Activated T-cell treated with anti-CD3 and anti-CD28 coated beads, Interleukin-2, amount 50 U/mL, for 4 hours (primary cell): ENCODE measurements around the gene CFAP44. TPM values are rescaled to one million over a fixed set of nuclear protein-coding genes. Genes with fewer than 3 reads are reported as not detected.

Experiments
- ATAC-seq, 2 donors: fragments of 200-7000 bp; cut with Tn5 transposase; one replicate each; pipeline ENCODE4 v1.10.0; 2021
- DNase-seq: peaks from one replicate; pipeline ENCODE4 v3.0.0-alpha.2; 2020
- H3K27me3 Mint-ChIP-seq: one replicate; pipeline ENCODE4 v1.8.0; 2021; ENCODE audit warnings: low read depth, mixed read lengths
- H3K36me3 Mint-ChIP-seq: one replicate; pipeline ENCODE4 v1.8.0; 2022; ENCODE audit warnings: mixed read lengths; ENCODE audit not compliant: insufficient read depth
- H3K4me1 Mint-ChIP-seq: one replicate; pipeline ENCODE4 v1.8.0; 2021; ENCODE audit warnings: low read depth, mixed read lengths
- H3K4me3 Mint-ChIP-seq: one replicate; pipeline ENCODE4 v1.8.0; 2021; ENCODE audit warnings: mild to moderate bottlenecking, moderate library complexity, mixed read lengths
- H3K9me3 Mint-ChIP-seq: one replicate; pipeline ENCODE4 v1.8.0; 2021; ENCODE audit warnings: mixed read lengths
- total RNA-seq, 3 donors: library from RNA; stranded (reverse); gene quantifications; one replicate each; pipeline ENCODE4 v1.2.1, GENCODE V29; 2021

CFAP44 gene
- total RNA-seq, 3 donors from 2014 or later: 1.8 to 4.4 (median 3.4) TPM

DNA sequence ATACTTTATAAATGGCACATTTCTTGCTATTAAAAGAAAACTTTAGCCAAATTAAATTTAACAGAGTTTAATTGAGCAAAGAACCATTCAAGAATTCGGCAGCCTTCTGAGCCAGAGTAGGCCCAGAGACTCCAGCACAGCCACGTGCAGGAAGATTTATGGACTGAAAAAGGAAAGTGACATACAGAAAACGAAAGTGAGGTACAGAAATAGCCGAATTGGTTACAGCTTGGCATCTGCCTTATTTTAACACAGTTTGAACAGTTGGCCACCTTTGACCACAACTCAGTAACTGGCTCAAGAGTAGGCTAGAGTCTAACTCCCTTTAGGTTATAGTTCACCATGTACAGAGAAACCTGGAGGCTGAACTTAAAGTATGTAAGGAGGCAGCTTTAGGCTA lies 17.6 kb downstream of the CFAP44 start:
- ATAC-seq (no peak), DNase-seq (no peak)
- Mint-ChIP-seq H3K36me3 (peaks cover 60% of the 10 kb centered on the region), H3K27me3 (no peaks in the 10 kb centered on the region), H3K4me1 (no peaks in the 10 kb centered on the region), H3K9me3 (peaks cover 30% of the 10 kb centered on the region), H3K4me3 (no peak overlapping the region)

DNA sequence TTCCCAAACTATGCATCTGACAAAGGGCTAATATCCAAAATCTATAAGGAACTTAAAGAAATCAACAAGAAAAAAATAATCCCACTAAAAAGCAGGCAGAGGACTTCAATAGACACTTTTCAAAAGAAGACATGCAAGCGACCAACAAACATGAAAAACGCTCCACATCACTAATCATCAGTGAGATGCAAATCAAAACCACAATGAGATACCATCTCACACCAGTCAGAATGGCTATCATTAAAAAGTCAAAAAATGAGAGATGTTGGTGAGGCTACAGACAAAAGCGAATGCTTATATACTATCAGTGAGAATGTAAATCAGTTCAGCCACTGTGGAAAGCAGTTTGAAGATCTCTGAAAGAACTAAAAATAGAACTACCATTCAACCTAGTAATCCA lies 20.2 kb downstream of the CFAP44 start:
- no peak overlapping the region for H3K4me3 Mint-ChIP-seq
- no peak for ATAC-seq
- peaks cover 13% of the 10 kb centered on the region for H3K9me3 Mint-ChIP-seq
- DNase-seq: no peak
- no peaks in the 10 kb centered on the region for H3K27me3 Mint-ChIP-seq
- peaks cover 40% of the 10 kb centered on the region for H3K36me3 Mint-ChIP-seq
- no peaks in the 10 kb centered on the region for H3K4me1 Mint-ChIP-seq

GRCh38 chr3:113409676-113410075 lies 31.6 kb downstream of the CFAP44 start:
- DNase-seq (no peak), ATAC-seq (no peak)
- H3K36me3 Mint-ChIP-seq: peaks cover 23% of the 10 kb centered on the region
- no peaks in the 10 kb centered on the region for H3K27me3 Mint-ChIP-seq
- no peaks in the 10 kb centered on the region for H3K4me1 Mint-ChIP-seq
- no peak overlapping the region for H3K4me3 Mint-ChIP-seq
- peaks cover 14% of the 10 kb centered on the region for H3K9me3 Mint-ChIP-seq

- ATAC-seq (no peak), DNase-seq (no peak)
- Mint-ChIP-seq H3K4me3 (no peak overlapping the region), H3K9me3 (no peaks in the 10 kb centered on the region), H3K27me3 (no peaks in the 10 kb centered on the region), H3K4me1 (no peaks in the 10 kb centered on the region), H3K36me3 (peaks cover 40% of the 10 kb centered on the region)
Measured at GRCh38 chr3:113405180-113405579, 36.1 kb downstream of the CFAP44 start.

GRCh38 chr3:113404637-113405036 lies 36.7 kb downstream of the CFAP44 start:
- DNase-seq: no peak
- H3K36me3 Mint-ChIP-seq: peaks cover 42% of the 10 kb centered on the region
- no peaks in the 10 kb centered on the region for H3K4me1 Mint-ChIP-seq
- H3K9me3 Mint-ChIP-seq: no peaks in the 10 kb centered on the region
- H3K27me3 Mint-ChIP-seq: no peaks in the 10 kb centered on the region
- no peak overlapping the region for H3K4me3 Mint-ChIP-seq
- no peak for ATAC-seq

Other genes with a start within 250 kb of the CFAP44 start
- under 1 TPM in 2 of 3 donors, not detected in 1; 0.18 to 0.35 TPM for gene BOC, start 229.9 kb downstream of the CFAP44 start, total RNA-seq
- gene SPICE1, start 73.7 kb upstream of the CFAP44 start, total RNA-seq: 10 to 100 TPM; 12.8 to 16.7 (median 14.2) TPM
- 1 to 10 TPM; 4.8 to 7.0 (median 6.0) TPM for gene SIDT1, start 91.1 kb upstream of the CFAP44 start, total RNA-seq